Measurements from ENCODE around the gene ADGRD1.

ADGRD1 gene

GRCh38 chr12:130966443-130967030, 12.8 kb downstream of the ADGRD1 start:
- DNase-seq (ENCODE audit: low read depth): no peak

- DNase-seq (ENCODE audit: low read depth): no peak
Observed at GRCh38 chr12:130967636-130968035, 13.9 kb downstream of the ADGRD1 start.

GRCh38 chr12:130968611-130969010, 14.9 kb downstream of the ADGRD1 start:
- no peak for DNase-seq (ENCODE audit: low read depth)

GRCh38 chr12:130969223-130969622, 15.5 kb downstream of the ADGRD1 start:
- DNase-seq (ENCODE audit: low read depth): no peak

GRCh38 chr12:130970165-130970907, 16.6 kb downstream of the ADGRD1 start:
- DNase-seq (ENCODE audit: low read depth): no peak

- no peak for DNase-seq (ENCODE audit: low read depth)
Observed at GRCh38 chr12:130970908-130971233, 17.2 kb downstream of the ADGRD1 start.

GRCh38 chr12:130971925-130972585, 18.3 kb downstream of the ADGRD1 start:
- DNase-seq (ENCODE audit: low read depth): no peak

GRCh38 chr12:130972586-130972950, 18.9 kb downstream of the ADGRD1 start:
- DNase-seq (ENCODE audit: low read depth): no peak

- no peak for DNase-seq (ENCODE audit: low read depth)
Observed at GRCh38 chr12:130973109-130973508, 19.4 kb downstream of the ADGRD1 start.

- DNase-seq (ENCODE audit: low read depth): no peak
Observed at GRCh38 chr12:130973906-130974305, 20.2 kb downstream of the ADGRD1 start.

GRCh38 chr12:130975116-130975515, 21.4 kb downstream of the ADGRD1 start:
- DNase-seq (ENCODE audit: low read depth): no peak

GRCh38 chr12:130976171-130976720, 22.5 kb downstream of the ADGRD1 start:
- DNase-seq (ENCODE audit: low read depth): no peak

- DNase-seq (ENCODE audit: low read depth): no peak
Observed at GRCh38 chr12:130977046-130977742, 23.5 kb downstream of the ADGRD1 start.

- DNase-seq (ENCODE audit: low read depth): no peak
Observed at GRCh38 chr12:130977743-130978095, 24.0 kb downstream of the ADGRD1 start.

- DNase-seq (ENCODE audit: low read depth): no peak
Observed at GRCh38 chr12:130978785-130979184, 25.1 kb downstream of the ADGRD1 start.

- no peak for DNase-seq (ENCODE audit: low read depth)
Observed at GRCh38 chr12:130981074-130981742, 27.5 kb downstream of the ADGRD1 start.

GRCh38 chr12:130981911-130982310, 28.2 kb downstream of the ADGRD1 start:
- DNase-seq (ENCODE audit: low read depth): no peak

GRCh38 chr12:130982565-130983225, 29.0 kb downstream of the ADGRD1 start:
- DNase-seq (ENCODE audit: low read depth): no peak

- no peak for DNase-seq (ENCODE audit: low read depth)
Observed at GRCh38 chr12:130983328-130984017, 29.8 kb downstream of the ADGRD1 start.

GRCh38 chr12:130984183-130985058, 30.7 kb downstream of the ADGRD1 start:
- no peak for DNase-seq (ENCODE audit: low read depth)
